Vagina (tissue), 2 donors: Measurements from ENCODE around the gene FAM135A.

Experiments
- POLR2A ChIP-seq, 2 donors: fragments of 450-650 bp; IDR thresholded peaks; one replicate each; pipeline ENCODE4 v1.6.1; 2017; ENCODE audit warnings: antibody characterized with exemption in 2 of 2, mild to moderate bottlenecking in 2 of 2, moderate library complexity in 2 of 2
- POLR2AphosphoS5 ChIP-seq, 2 donors: sonication (generic); formaldehyde crosslinking; IDR thresholded peaks; one replicate each; pipeline ENCODE4 v1.9.0; 2017; ENCODE audit warnings: antibody characterized with exemption in 2 of 2, mild to moderate bottlenecking in 2 of 2, low read depth in 1 of 2; ENCODE audit not compliant: insufficient read depth in 1 of 2
- TF ChIP-seq, protein P1 (sequence below), 3 experiments: fragments of 450-650 bp in 2 of 3; fragments of 200-600 bp in 1 of 3; sonication (generic) in 1 of 3; IDR thresholded peaks; one replicate each; pipeline ENCODE4 v1.5.1; 2017 to 2019; ENCODE audit warnings: antibody characterized with exemption in 3 of 3, mild to moderate bottlenecking in 2 of 3, moderate library complexity in 2 of 3

DNA sequence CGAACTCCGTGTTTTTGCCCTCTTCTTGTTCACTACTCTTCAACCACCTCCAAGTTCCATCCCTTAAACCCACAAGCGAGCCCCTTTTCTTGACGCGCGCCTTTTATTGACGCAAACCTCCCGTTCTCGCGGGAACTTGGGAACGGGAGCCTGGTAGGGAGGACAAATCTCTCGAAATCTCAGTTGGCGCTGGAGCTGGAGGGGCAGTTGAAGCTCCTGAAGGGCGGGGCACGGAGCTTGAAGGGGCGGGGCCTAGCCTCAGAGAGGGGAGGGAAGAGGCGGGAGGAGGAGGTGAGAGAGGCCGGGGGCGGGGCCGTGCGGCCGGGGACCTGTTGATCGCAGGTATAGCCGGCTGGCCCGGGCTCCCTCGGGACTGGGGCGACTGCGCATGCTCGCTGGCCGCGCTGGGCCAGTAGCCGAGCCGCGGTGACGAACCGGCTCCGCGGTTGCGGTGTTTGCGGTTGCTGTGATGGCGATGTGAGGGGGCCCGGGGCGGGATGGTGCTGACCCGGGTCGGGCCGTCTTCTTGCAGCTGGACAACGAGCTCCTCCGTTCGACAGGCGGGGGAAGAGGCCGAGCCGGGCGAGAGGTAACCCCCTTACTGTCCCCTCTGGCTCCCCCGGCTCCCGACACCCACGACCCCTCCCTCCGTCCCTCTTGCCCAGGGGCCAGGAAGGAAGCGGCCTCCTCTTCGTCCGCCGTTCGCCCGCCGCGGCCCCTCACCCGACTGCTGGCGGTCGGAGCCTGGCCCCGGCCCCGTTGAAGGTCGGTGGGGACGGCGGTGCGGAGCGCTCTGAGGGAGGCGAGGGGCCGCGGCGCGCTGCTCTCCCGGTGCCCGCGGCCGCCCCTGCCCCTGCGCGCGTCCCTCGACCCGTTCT is at the start of gene FAM135A:
- TF ChIP-seq, protein P1, sequence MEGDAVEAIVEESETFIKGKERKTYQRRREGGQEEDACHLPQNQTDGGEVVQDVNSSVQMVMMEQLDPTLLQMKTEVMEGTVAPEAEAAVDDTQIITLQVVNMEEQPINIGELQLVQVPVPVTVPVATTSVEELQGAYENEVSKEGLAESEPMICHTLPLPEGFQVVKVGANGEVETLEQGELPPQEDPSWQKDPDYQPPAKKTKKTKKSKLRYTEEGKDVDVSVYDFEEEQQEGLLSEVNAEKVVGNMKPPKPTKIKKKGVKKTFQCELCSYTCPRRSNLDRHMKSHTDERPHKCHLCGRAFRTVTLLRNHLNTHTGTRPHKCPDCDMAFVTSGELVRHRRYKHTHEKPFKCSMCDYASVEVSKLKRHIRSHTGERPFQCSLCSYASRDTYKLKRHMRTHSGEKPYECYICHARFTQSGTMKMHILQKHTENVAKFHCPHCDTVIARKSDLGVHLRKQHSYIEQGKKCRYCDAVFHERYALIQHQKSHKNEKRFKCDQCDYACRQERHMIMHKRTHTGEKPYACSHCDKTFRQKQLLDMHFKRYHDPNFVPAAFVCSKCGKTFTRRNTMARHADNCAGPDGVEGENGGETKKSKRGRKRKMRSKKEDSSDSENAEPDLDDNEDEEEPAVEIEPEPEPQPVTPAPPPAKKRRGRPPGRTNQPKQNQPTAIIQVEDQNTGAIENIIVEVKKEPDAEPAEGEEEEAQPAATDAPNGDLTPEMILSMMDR (IDR thresholded peaks at IDR 0.05) = no peak
- TF ChIP-seq POLR2AphosphoS5 (IDR thresholded peaks at IDR 0.05; ENCODE audit: insufficient read depth in 1 of 2, low read depth in 1 of 2) (peak; percentile 86 to 90), POLR2A (IDR thresholded peaks at IDR 0.05) (peak in 1 of 2 donors; percentile 61)
